Type B pancreatic cell (in vitro differentiated cells): ENCODE results near the gene DNAH8. TPM values are rescaled to one million over a fixed set of nuclear protein-coding genes. Genes with fewer than 3 reads are reported as not detected.

Experiments used
- DNase-seq: peaks from one replicate; pipeline ENCODE4 v3.0.0; 2021; ENCODE audit warnings: mixed read lengths; ENCODE audit not compliant: unreplicated experiment; ENCODE audit errors: extremely low spot score
- H3K27ac Mint-ChIP-seq: 2 replicates; pipeline ENCODE4 v1.8.0; 2021; ENCODE audit warnings: mild to moderate bottlenecking, mixed read lengths
- H3K27me3 Mint-ChIP-seq: 2 replicates; pipeline ENCODE4 v1.8.0; 2021; ENCODE audit warnings: mixed read lengths
- H3K36me3 Mint-ChIP-seq: 2 replicates; pipeline ENCODE4 v1.8.0; 2021; ENCODE audit warnings: mixed read lengths
- H3K4me1 Mint-ChIP-seq: one replicate; pipeline ENCODE4 v1.8.0; 2021; ENCODE audit warnings: mixed read lengths; ENCODE audit not compliant: unreplicated experiment
- H3K4me3 Mint-ChIP-seq: 2 replicates; pipeline ENCODE4 v1.8.0; 2021; ENCODE audit warnings: mild to moderate bottlenecking, mixed read lengths
- H3K9me3 Mint-ChIP-seq: 2 replicates; pipeline ENCODE4 v1.8.0; 2021; ENCODE audit warnings: mixed read lengths
- total RNA-seq: library from RNA; stranded (reverse); gene quantifications from 2 replicates; pipeline ENCODE4 v1.2.1, GENCODE V29; 2021; ENCODE audit warnings: low replicate concordance
- TF ChIP-seq, protein P1 (sequence below): fragments of 200-600 bp; sonication (generic); conservative IDR thresholded peaks from 2 replicates; pipeline ENCODE4 v1.5.0; 2021; ENCODE audit warnings: antibody characterized with exemption, mild to moderate bottlenecking

The DNAH8 gene
- total RNA-seq, 1 donor from 2014 or later = 0.05 TPM

GRCh38 chr6:38929560-38929959 is 214.4 kb downstream of the DNAH8 start:
- no peaks in the 10 kb centered on the region for H3K9me3 Mint-ChIP-seq
- H3K36me3 Mint-ChIP-seq = no peaks in the 10 kb centered on the region
- H3K27me3 Mint-ChIP-seq = peaks cover 4% of the 10 kb centered on the region
- no peak for DNase-seq
- H3K27ac Mint-ChIP-seq = no peak overlapping the region
- TF ChIP-seq, protein P1, sequence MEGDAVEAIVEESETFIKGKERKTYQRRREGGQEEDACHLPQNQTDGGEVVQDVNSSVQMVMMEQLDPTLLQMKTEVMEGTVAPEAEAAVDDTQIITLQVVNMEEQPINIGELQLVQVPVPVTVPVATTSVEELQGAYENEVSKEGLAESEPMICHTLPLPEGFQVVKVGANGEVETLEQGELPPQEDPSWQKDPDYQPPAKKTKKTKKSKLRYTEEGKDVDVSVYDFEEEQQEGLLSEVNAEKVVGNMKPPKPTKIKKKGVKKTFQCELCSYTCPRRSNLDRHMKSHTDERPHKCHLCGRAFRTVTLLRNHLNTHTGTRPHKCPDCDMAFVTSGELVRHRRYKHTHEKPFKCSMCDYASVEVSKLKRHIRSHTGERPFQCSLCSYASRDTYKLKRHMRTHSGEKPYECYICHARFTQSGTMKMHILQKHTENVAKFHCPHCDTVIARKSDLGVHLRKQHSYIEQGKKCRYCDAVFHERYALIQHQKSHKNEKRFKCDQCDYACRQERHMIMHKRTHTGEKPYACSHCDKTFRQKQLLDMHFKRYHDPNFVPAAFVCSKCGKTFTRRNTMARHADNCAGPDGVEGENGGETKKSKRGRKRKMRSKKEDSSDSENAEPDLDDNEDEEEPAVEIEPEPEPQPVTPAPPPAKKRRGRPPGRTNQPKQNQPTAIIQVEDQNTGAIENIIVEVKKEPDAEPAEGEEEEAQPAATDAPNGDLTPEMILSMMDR = no peak
- H3K4me3 Mint-ChIP-seq = no peak overlapping the region
- no peaks in the 10 kb centered on the region for H3K4me1 Mint-ChIP-seq

DNA sequence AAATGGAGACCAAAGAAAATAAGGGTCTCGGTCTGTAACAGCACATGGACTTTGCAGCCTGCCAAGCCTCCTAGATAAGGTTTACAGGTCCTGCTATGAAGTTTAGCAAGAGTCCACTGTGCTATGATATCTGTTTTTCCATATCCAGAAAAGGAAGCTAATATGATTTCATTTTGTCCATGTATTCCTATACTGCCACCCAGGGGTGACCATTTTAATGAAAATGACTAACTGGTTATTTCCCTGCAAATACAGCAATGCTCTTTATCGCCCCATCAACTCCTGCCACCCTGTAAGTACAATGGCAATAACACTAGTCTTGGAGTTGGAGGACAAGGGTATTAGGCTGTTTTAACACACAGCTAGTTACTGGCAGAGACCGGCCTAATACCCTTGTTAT is 218.3 kb downstream of the DNAH8 start:
- H3K36me3 Mint-ChIP-seq = no peaks in the 10 kb centered on the region
- H3K9me3 Mint-ChIP-seq = no peaks in the 10 kb centered on the region
- TF ChIP-seq, protein P1 = no peak
- no peak overlapping the region for H3K4me3 Mint-ChIP-seq
- no peak for DNase-seq
- H3K27me3 Mint-ChIP-seq = peaks cover 4% of the 10 kb centered on the region
- no peaks in the 10 kb centered on the region for H3K4me1 Mint-ChIP-seq
- H3K27ac Mint-ChIP-seq = no peak overlapping the region

DNA sequence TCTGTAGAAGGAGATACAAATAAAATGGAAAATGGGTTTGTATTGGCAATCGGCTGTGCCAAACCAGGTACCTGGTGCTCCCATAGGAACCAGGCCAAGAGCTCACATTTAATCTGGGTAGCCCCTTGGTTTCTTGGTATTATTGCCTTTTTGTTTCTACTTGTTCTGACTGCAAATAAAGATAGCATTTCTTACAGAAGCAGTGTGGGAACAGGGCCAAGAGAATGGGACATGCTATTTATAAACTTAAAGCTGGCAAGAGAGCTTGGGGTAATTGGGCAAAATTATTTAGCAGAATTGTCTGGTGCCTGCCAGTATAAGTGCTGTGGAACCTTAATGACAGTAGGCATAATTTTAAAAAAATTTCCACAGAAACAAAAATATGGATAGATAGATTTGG is 219.9 kb downstream of the DNAH8 start:
- Mint-ChIP-seq H3K36me3 (no peaks in the 10 kb centered on the region), H3K27ac (no peak overlapping the region), H3K4me3 (no peak overlapping the region), H3K9me3 (no peaks in the 10 kb centered on the region), H3K4me1 (no peaks in the 10 kb centered on the region), H3K27me3 (peaks cover 9% of the 10 kb centered on the region)
- DNase-seq = no peak
- TF ChIP-seq, protein P1 = no peak

- Mint-ChIP-seq H3K36me3 (no peaks in the 10 kb centered on the region), H3K27me3 (peaks cover 5% of the 10 kb centered on the region), H3K9me3 (no peaks in the 10 kb centered on the region), H3K4me3 (no peak overlapping the region), H3K4me1 (no peaks in the 10 kb centered on the region), H3K27ac (no peak overlapping the region)
- DNase-seq = no peak
- TF ChIP-seq, protein P1 = no peak
Observed at GRCh38 chr6:38937839-38938613, 222.9 kb downstream of the DNAH8 start.

DNA sequence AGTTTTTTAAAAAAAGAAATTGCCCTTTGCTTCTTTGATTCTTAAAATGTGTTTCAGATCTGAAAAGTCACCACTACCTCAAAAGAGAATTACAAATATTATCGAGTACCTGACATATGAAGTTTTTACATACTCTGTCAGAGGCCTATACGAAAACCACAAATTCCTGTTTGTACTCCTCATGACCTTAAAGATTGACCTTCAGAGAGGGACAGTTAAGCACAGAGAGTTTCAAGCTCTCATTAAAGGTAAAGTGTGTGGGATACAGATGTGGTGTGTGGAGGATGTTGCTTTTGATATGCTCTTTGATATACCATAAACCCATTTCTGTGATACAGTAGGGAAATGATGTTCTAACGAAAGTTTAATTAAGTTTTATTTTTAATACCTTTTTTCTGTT is 223.6 kb downstream of the DNAH8 start:
- H3K27me3 Mint-ChIP-seq = peaks cover 5% of the 10 kb centered on the region
- H3K4me1 Mint-ChIP-seq = no peaks in the 10 kb centered on the region
- no peaks in the 10 kb centered on the region for H3K9me3 Mint-ChIP-seq
- H3K27ac Mint-ChIP-seq = no peak overlapping the region
- TF ChIP-seq, protein P1 = no peak
- no peak overlapping the region for H3K4me3 Mint-ChIP-seq
- no peak for DNase-seq
- no peaks in the 10 kb centered on the region for H3K36me3 Mint-ChIP-seq
